Activated effector memory CD4-positive, alpha-beta T cell treated with anti-CD3 and anti-CD28 coated beads, Interleukin-2, amount 50 U/mL, for 16 hours (primary cell): ENCODE results near the gene ERGIC1.

Experiments used
- DNase-seq: peaks from one replicate; pipeline ENCODE4 v3.0.0-alpha.2; 2020

Gene ERGIC1

GRCh38 chr5:172866802-172867748 lies 33.0 kb downstream of the ERGIC1 start:
- no peak for DNase-seq

- DNase-seq = no peak
Observed at GRCh38 chr5:172867761-172868435, 33.8 kb downstream of the ERGIC1 start.

- no peak for DNase-seq
Observed at GRCh38 chr5:172868436-172868923, 34.4 kb downstream of the ERGIC1 start.

GRCh38 chr5:172868924-172869591 lies 35.0 kb downstream of the ERGIC1 start:
- no peak for DNase-seq

GRCh38 chr5:172869691-172870090 lies 35.6 kb downstream of the ERGIC1 start:
- DNase-seq = no peak

- DNase-seq = no peak
Observed at GRCh38 chr5:172870291-172870714, 36.3 kb downstream of the ERGIC1 start.

- DNase-seq = no peak
Observed at GRCh38 chr5:172870715-172871461, 36.8 kb downstream of the ERGIC1 start.

GRCh38 chr5:172871536-172871935 lies 37.5 kb downstream of the ERGIC1 start:
- no peak for DNase-seq

- no peak for DNase-seq
Observed at GRCh38 chr5:172871982-172872381, 37.9 kb downstream of the ERGIC1 start.

- no peak for DNase-seq
Observed at GRCh38 chr5:172872997-172873491, 39.0 kb downstream of the ERGIC1 start.

- no peak for DNase-seq
Observed at GRCh38 chr5:172873513-172873912, 39.5 kb downstream of the ERGIC1 start.

- no peak for DNase-seq
Observed at GRCh38 chr5:172874647-172875504, 40.8 kb downstream of the ERGIC1 start.

GRCh38 chr5:172875505-172876279 lies 41.6 kb downstream of the ERGIC1 start:
- no peak for DNase-seq

- DNase-seq = no peak
Observed at GRCh38 chr5:172876578-172876977, 42.5 kb downstream of the ERGIC1 start.

GRCh38 chr5:172877466-172878260 lies 43.6 kb downstream of the ERGIC1 start:
- no peak for DNase-seq

- DNase-seq = no peak
Observed at GRCh38 chr5:172878585-172878932, 44.5 kb downstream of the ERGIC1 start.

GRCh38 chr5:172878933-172879752 lies 45.1 kb downstream of the ERGIC1 start:
- DNase-seq = no peak

GRCh38 chr5:172881691-172882370 lies 47.8 kb downstream of the ERGIC1 start:
- DNase-seq = no peak
